ENCODE results near the gene BCKDK. TPM values are rescaled to one million over a fixed set of nuclear protein-coding genes. Genes with fewer than 3 reads are reported as not detected.

Gene BCKDK
- total RNA-seq, 1 experiment from 2014 or later, result 47.7 TPM

- H3K9me3 ChIP-seq (ENCODE audit: low read length), result no peaks in the 10 kb centered on the region
- peaks cover 9% of the 10 kb centered on the region; the same call in 1 of the 2 replicates for H3K36me3 ChIP-seq (ENCODE audit: low read depth, low read length)
- no peak overlapping the region for H3K4me3 ChIP-seq (ENCODE audit: low read length)
- H3K4me1 ChIP-seq (ENCODE audit: insufficient read depth, low read length), result peaks cover 23% of the 10 kb centered on the region
- no peaks in the 10 kb centered on the region for H3K9me2 ChIP-seq (replicated peaks; ENCODE audit: low read length)
- no peaks in the 10 kb centered on the region for H4K20me1 ChIP-seq (ENCODE audit: low read length)
- H3K27me3 ChIP-seq (ENCODE audit: low read length), result no peaks in the 10 kb centered on the region
- no peak overlapping the region for H3K4me2 ChIP-seq (ENCODE audit: low read length)
- H3K27ac ChIP-seq (ENCODE audit: low read length), result no peak overlapping the region
- TF ChIP-seq EZH2phosphoT487 (IDR thresholded peaks at IDR 0.05; ENCODE audit: borderline replicate concordance, low read length) (no peak), CTCF (conservative IDR thresholded peaks at IDR 0.05; ENCODE audit: low read depth, low read length) (no peak), EZH2 (IDR thresholded peaks at IDR 0.05; ENCODE audit: low read length, unreplicated experiment) (no peak)
- no peak for ATAC-seq
- H2AFZ ChIP-seq (ENCODE audit: low read length), result no peak overlapping the region
- peaks cover 19% of the 10 kb centered on the region for H3K79me2 ChIP-seq (ENCODE audit: low read length)
- no TSS peak for BruUV-seq (replicated peaks)
- intact Hi-C loops (cut with micrococcal nuclease), result no loop called here
- ChIA-PET POLR2A (ENCODE audit: unreplicated experiment) (interaction anchor here (0.6 kb wide), 1 partner anchor 69 kb away, joined by 3 read pairs; no protein-coding TSS in a partner anchor), CTCF (no interaction called here)
- no peak for DNase-seq
- no peaks in the 10 kb centered on the region for H3F3A ChIP-seq (ENCODE audit: low read length, unreplicated experiment)
- no peak overlapping the region for H3K9ac ChIP-seq (ENCODE audit: low read length)
These were observed 3.8 kb downstream of the BCKDK start for GRCh38 chr16:31111881-31112466.

- H4K20me1 ChIP-seq (ENCODE audit: low read length), result no peaks in the 10 kb centered on the region
- ATAC-seq (no peak), DNase-seq (no peak)
- H3F3A ChIP-seq (ENCODE audit: low read length, unreplicated experiment), result no peaks in the 10 kb centered on the region
- H3K4me2 ChIP-seq (ENCODE audit: low read length), result no peak overlapping the region
- H3K4me1 ChIP-seq (ENCODE audit: insufficient read depth, low read length), result peaks cover 21% of the 10 kb centered on the region
- peaks cover 19% of the 10 kb centered on the region for H3K79me2 ChIP-seq (ENCODE audit: low read length)
- H3K9ac ChIP-seq (ENCODE audit: low read length), result no peak overlapping the region
- no peak for TF ChIP-seq EZH2 (IDR thresholded peaks at IDR 0.05; ENCODE audit: low read length, unreplicated experiment)
- TF ChIP-seq EZH2phosphoT487 (IDR thresholded peaks at IDR 0.05; ENCODE audit: borderline replicate concordance, low read length), result no peak
- TF ChIP-seq CTCF (conservative IDR thresholded peaks at IDR 0.05; ENCODE audit: low read depth, low read length), result no peak
- no peaks in the 10 kb centered on the region for H3K9me2 ChIP-seq (replicated peaks; ENCODE audit: low read length)
- no peak overlapping the region for H2AFZ ChIP-seq (ENCODE audit: low read length)
- POLR2A ChIA-PET (ENCODE audit: unreplicated experiment), result interaction anchor here (0.6 kb wide), 1 partner anchor 70 kb away, joined by 3 read pairs; no protein-coding TSS in a partner anchor
- H3K36me3 ChIP-seq (ENCODE audit: low read depth, low read length), result peaks cover 9% of the 10 kb centered on the region; the same call in 1 of the 2 replicates
- no peaks in the 10 kb centered on the region for H3K9me3 ChIP-seq (ENCODE audit: low read length)
- CTCF ChIA-PET, result no interaction called here
- intact Hi-C loops (cut with micrococcal nuclease), result no loop called here
- H3K27me3 ChIP-seq (ENCODE audit: low read length), result no peaks in the 10 kb centered on the region
- H3K4me3 ChIP-seq (ENCODE audit: low read length), result no peak overlapping the region
- no TSS peak for BruUV-seq (replicated peaks)
- no peak overlapping the region for H3K27ac ChIP-seq (ENCODE audit: low read length)
These were observed 4.5 kb downstream of the BCKDK start for GRCh38 chr16:31112711-31113110.
